Lung (tissue), 12 donors: ENCODE results near the gene SPATA6L. TPM values are rescaled to one million over a fixed set of nuclear protein-coding genes. Genes with fewer than 3 reads are reported as not detected.
A peak's percentile ranks its signal among the peaks of the same experiment; 100 is the strongest.

ENCODE experiments used
- ATAC-seq: fragments of 200-7000 bp; cut with Tn5 transposase; one replicate; pipeline ENCODE4 v1.9.1; 2020; ENCODE audit warnings: moderate number of reproducible peaks; ENCODE audit not compliant: insufficient read depth, low FRiP score
- DNase-seq, 3 donors: peaks; one replicate each; pipeline ENCODE4 v3.0.0-alpha.2; 2013 to 2017
- H3K27ac ChIP-seq, 2 donors: one replicate each; pipeline ENCODE4 v1.5.1; 2013; ENCODE audit warnings: mild to moderate bottlenecking in 2 of 2, moderate library complexity in 2 of 2, control low read depth in 1 of 2, inconsistent platforms in 1 of 2, low read depth in 1 of 2, low read length in 1 of 2
- H3K27me3 ChIP-seq, 3 donors: one replicate each; pipeline ENCODE4 v1.5.1; 2013; ENCODE audit warnings: low read length in 2 of 3; ENCODE audit not compliant: control insufficient read depth in 3 of 3, insufficient read depth in 3 of 3
- H3K36me3 ChIP-seq, 4 donors: one replicate each; pipeline ENCODE4 v1.5.1; 2013; ENCODE audit warnings: low read length in 4 of 4, mild to moderate bottlenecking in 1 of 4, moderate library complexity in 1 of 4; ENCODE audit not compliant: control insufficient read depth in 4 of 4, insufficient read depth in 4 of 4
- H3K4me1 ChIP-seq, 5 donors: one replicate each; pipeline ENCODE4 v1.5.1; 2013; ENCODE audit warnings: low read length in 5 of 5, mild to moderate bottlenecking in 2 of 5, moderate library complexity in 1 of 5; ENCODE audit not compliant: control insufficient read depth in 5 of 5, insufficient read depth in 5 of 5
- H3K4me3 ChIP-seq: one replicate; pipeline ENCODE4 v1.5.1; 2013; ENCODE audit warnings: mild to moderate bottlenecking, control low read depth, moderate library complexity
- H3K9ac ChIP-seq, 2 donors: one replicate each; pipeline ENCODE4 v1.5.1; 2013; ENCODE audit warnings: low read length in 2 of 2, control low read depth in 1 of 2; ENCODE audit not compliant: insufficient read depth in 1 of 2
- H3K9me3 ChIP-seq, 4 donors: one replicate each; pipeline ENCODE4 v1.5.1; 2013; ENCODE audit warnings: low read length in 3 of 4, mild to moderate bottlenecking in 1 of 4, moderate library complexity in 1 of 4; ENCODE audit not compliant: control insufficient read depth in 4 of 4, insufficient read depth in 3 of 4
- WGBS, 2 donors: extraction: QIAGEN DNeasy Blood & Tissue Kit; methylation state at CpG; one replicate each; pipeline ENCODE4 v1.1.7; 2013; 5-methylcytosine and 5-hydroxymethylcytosine counted together
- polyA plus RNA-seq, 2 donors: library from polyadenylated mRNA; stranded (reverse); fragments of 200-250 nt; gene quantifications; one replicate each; pipeline ENCODE4 v1.2.1, GENCODE V29; 2013
- total RNA-seq, 2 donors: library from RNA; depleted of rRNA in 1 of 2; stranded (reverse); fragments of >200 nt in 1 of 2; gene quantifications; one replicate each; pipeline ENCODE4 v1.2.1, GENCODE V29; 2014 to 2021
- TF ChIP-seq, protein P1 (sequence below): IDR thresholded peaks from 2 replicates; pipeline ENCODE4 v1.5.1; 2012; ENCODE audit warnings: mild to moderate bottlenecking; ENCODE audit errors: control extremely low read depth, extremely low read depth
- donor health status: control.
- donor health status: control.
- donor health status: Bipolar disorder and iron deficiency.
- donor health status: healthy.
- donor health status: DM: yes; HTN: yes; CAD: no.

SPATA6L gene
- total and polyA plus RNA-seq, 4 donors, result 2.1 to 25.6 (median 11.4) TPM

- ATAC-seq, result no peak
- no peak overlapping the region for H3K4me3 ChIP-seq
- H3K9me3 ChIP-seq, result no peaks in the 10 kb centered on the region
- peak in 2 of 3 donors; percentile 42 to 78 for DNase-seq
- TF ChIP-seq, protein P1, sequence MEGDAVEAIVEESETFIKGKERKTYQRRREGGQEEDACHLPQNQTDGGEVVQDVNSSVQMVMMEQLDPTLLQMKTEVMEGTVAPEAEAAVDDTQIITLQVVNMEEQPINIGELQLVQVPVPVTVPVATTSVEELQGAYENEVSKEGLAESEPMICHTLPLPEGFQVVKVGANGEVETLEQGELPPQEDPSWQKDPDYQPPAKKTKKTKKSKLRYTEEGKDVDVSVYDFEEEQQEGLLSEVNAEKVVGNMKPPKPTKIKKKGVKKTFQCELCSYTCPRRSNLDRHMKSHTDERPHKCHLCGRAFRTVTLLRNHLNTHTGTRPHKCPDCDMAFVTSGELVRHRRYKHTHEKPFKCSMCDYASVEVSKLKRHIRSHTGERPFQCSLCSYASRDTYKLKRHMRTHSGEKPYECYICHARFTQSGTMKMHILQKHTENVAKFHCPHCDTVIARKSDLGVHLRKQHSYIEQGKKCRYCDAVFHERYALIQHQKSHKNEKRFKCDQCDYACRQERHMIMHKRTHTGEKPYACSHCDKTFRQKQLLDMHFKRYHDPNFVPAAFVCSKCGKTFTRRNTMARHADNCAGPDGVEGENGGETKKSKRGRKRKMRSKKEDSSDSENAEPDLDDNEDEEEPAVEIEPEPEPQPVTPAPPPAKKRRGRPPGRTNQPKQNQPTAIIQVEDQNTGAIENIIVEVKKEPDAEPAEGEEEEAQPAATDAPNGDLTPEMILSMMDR, result no peak
- no peak overlapping the region for H3K9ac ChIP-seq
- no peaks in the 10 kb centered on the region for H3K36me3 ChIP-seq
- peaks cover 0 to 18% (median 9%) of the 10 kb centered on the region in 5 donors for H3K4me1 ChIP-seq
- H3K27me3 ChIP-seq, result no peaks in the 10 kb centered on the region
- 62 to 70% methylated on average over 4 of the region's 4 CpGs for WGBS, 2 donors
- no peak overlapping the region for H3K27ac ChIP-seq
Observed at GRCh38 chr9:4550777-4551484, 115.3 kb downstream of the SPATA6L start.

- peaks cover 0 to 16% (median 9%) of the 10 kb centered on the region in 5 donors for H3K4me1 ChIP-seq
- H3K4me3 ChIP-seq, result no peak overlapping the region
- H3K36me3 ChIP-seq, result no peaks in the 10 kb centered on the region
- TF ChIP-seq, protein P1, result no peak
- H3K27me3 ChIP-seq, result no peaks in the 10 kb centered on the region
- no peak overlapping the region for H3K9ac ChIP-seq
- no peaks in the 10 kb centered on the region for H3K9me3 ChIP-seq
- ATAC-seq, result no peak
- WGBS, 2 donors, result 58 to 59% methylated on average over 4 of the region's 4 CpGs
- DNase-seq, result peak in 1 of 3 donors; percentile 32
- H3K27ac ChIP-seq, result peak overlapping the region in 1 of 2 donors; percentile 17
Observed at GRCh38 chr9:4549751-4550295, 116.5 kb downstream of the SPATA6L start.

- Histone ChIP-seq H3K27me3 (no peaks in the 10 kb centered on the region), H3K9ac (no peak overlapping the region), H3K36me3 (no peaks in the 10 kb centered on the region), H3K4me3 (no peak overlapping the region), H3K27ac (peak overlapping the region in 1 of 2 donors; percentile 17), H3K9me3 (no peaks in the 10 kb centered on the region), H3K4me1 (peaks cover 0 to 16% (median 9%) of the 10 kb centered on the region in 5 donors)
- ATAC-seq, result no peak
- DNase-seq, result no peak
- WGBS, 2 donors, result 71 to 73% methylated on average over 11 of the region's 11 CpGs
- TF ChIP-seq, protein P1, result no peak
Observed at GRCh38 chr9:4548811-4549725, 117.2 kb downstream of the SPATA6L start.

Other genes starting within 250 kb of the SPATA6L start
- 10 to 100 TPM in 1 of 2 donors, 1 to 10 TPM in 1; 5.3 to 13.8 TPM for gene SLC1A1, start 176.0 kb downstream of the SPATA6L start, total RNA-seq
- 1 to 10 TPM; 5.1 to 5.6 TPM for gene SLC1A1, start 176.0 kb downstream of the SPATA6L start, polyA plus RNA-seq
- 1 to 10 TPM; 6.2 to 6.9 TPM for gene PLPP6, start 4.2 kb downstream of the SPATA6L start, total RNA-seq
- gene PLPP6, start 4.2 kb downstream of the SPATA6L start, polyA plus RNA-seq, result 1 to 10 TPM; 3.8 to 4.2 TPM
- gene CDC37L1, start 13.1 kb upstream of the SPATA6L start, total RNA-seq, result 10 to 100 TPM; 17.2 to 30.7 TPM
- gene CDC37L1, start 13.1 kb upstream of the SPATA6L start, polyA plus RNA-seq, result 10 to 100 TPM in 1 of 2 donors, 1 to 10 TPM in 1; 9.3 to 11.0 TPM
- 10 to 100 TPM; 38.7 to 62.7 TPM for gene AK3, start 74.7 kb upstream of the SPATA6L start, total RNA-seq
- gene AK3, start 74.7 kb upstream of the SPATA6L start, polyA plus RNA-seq, result 10 to 100 TPM; 22.4 to 24.9 TPM
- gene RCL1, start 126.5 kb upstream of the SPATA6L start, total RNA-seq, result 10 to 100 TPM; 27.7 to 62.2 TPM
- 10 to 100 TPM; 14.8 to 19.1 TPM for gene RCL1, start 126.5 kb upstream of the SPATA6L start, polyA plus RNA-seq